Vagina (tissue), 2 donors: ENCODE results near the gene LRRC56. TPM values are rescaled to one million over a fixed set of nuclear protein-coding genes. Genes with fewer than 3 reads are reported as not detected.

Experiments used
- DNase-seq, 2 donors: peaks; one replicate each; pipeline ENCODE4 v3.0.0-alpha.2; 2017; ENCODE audit errors: extremely low spot score in 2 of 2
- H3K27ac ChIP-seq: fragments of 200-600 bp; sonication (generic); one replicate; pipeline ENCODE4 v1.5.1; 2019
- H3K27me3 ChIP-seq: fragments of 200-600 bp; sonication (generic); one replicate; pipeline ENCODE4 v1.5.1; 2019
- H3K36me3 ChIP-seq, 2 donors: fragments of 200-600 bp; sonication (generic); one replicate each; pipeline ENCODE4 v1.5.1; 2017 to 2019
- H3K4me1 ChIP-seq: fragments of 200-600 bp; sonication (generic); one replicate; pipeline ENCODE4 v1.5.1; 2019
- H3K4me3 ChIP-seq, 2 donors: fragments of 200-600 bp; sonication (generic); 1 replicate in 1 of 2; 2 replicates in 1 of 2; pipeline ENCODE4 v1.5.1; 2016 to 2019
- H3K9me3 ChIP-seq: fragments of 200-600 bp; sonication (generic); one replicate; pipeline ENCODE4 v1.5.1; 2019
- CTCF ChIP-seq, 3 experiments: fragments of 450-650 bp in 2 of 3; fragments of 200-600 bp in 1 of 3; sonication (generic) in 1 of 3; IDR thresholded peaks; one replicate each; pipeline ENCODE4 v1.5.1; 2017 to 2019; ENCODE audit warnings: antibody characterized with exemption in 3 of 3, mild to moderate bottlenecking in 2 of 3, moderate library complexity in 2 of 3
- POLR2A ChIP-seq, 2 donors: fragments of 450-650 bp; IDR thresholded peaks; one replicate each; pipeline ENCODE4 v1.6.1; 2017; ENCODE audit warnings: antibody characterized with exemption in 2 of 2, mild to moderate bottlenecking in 2 of 2, moderate library complexity in 2 of 2
- POLR2AphosphoS5 ChIP-seq, 2 donors: sonication (generic); formaldehyde crosslinking; IDR thresholded peaks; one replicate each; pipeline ENCODE4 v1.9.0; 2017; ENCODE audit warnings: antibody characterized with exemption in 2 of 2, mild to moderate bottlenecking in 2 of 2, low read depth in 1 of 2; ENCODE audit not compliant: insufficient read depth in 1 of 2
- intact Hi-C: fragments of 100-400 bp; cut with DNase I; formaldehyde crosslinking; loops from one replicate; pipeline ENCODE4 v1.15.1; 2023
- total RNA-seq: library from RNA; depleted of rRNA; stranded (reverse); fragments of >200 nt; gene quantifications from one replicate; pipeline ENCODE4 v1.2.3, GENCODE V29; 2016

Gene LRRC56
- total RNA-seq, 1 donor from 2014 or later: 0.49 TPM

GRCh38 chr11:492427-493226 lies 44.7 kb upstream of the LRRC56 start:
- intact Hi-C loops: no loop called here
- Histone ChIP-seq H3K27ac (no peak overlapping the region), H3K4me3 (no peak overlapping the region), H3K9me3 (no peaks in the 10 kb centered on the region), H3K27me3 (no peaks in the 10 kb centered on the region), H3K36me3 (peaks cover 0 to 48% of the 10 kb centered on the region in 2 donors), H3K4me1 (no peaks in the 10 kb centered on the region)
- DNase-seq: no peak
- TF ChIP-seq POLR2A (IDR thresholded peaks at IDR 0.05) (no peak), POLR2AphosphoS5 (IDR thresholded peaks at IDR 0.05; ENCODE audit: insufficient read depth in 1 of 2, low read depth in 1 of 2) (no peak), CTCF (IDR thresholded peaks at IDR 0.05) (no peak)

- peaks cover 4 to 71% of the 10 kb centered on the region in 2 donors for H3K36me3 ChIP-seq
- no peaks in the 10 kb centered on the region for H3K4me1 ChIP-seq
- DNase-seq: no peak
- no peaks in the 10 kb centered on the region for H3K27me3 ChIP-seq
- H3K4me3 ChIP-seq: no peak overlapping the region
- no peak overlapping the region for H3K27ac ChIP-seq
- intact Hi-C loops: no loop called here
- no peak for TF ChIP-seq CTCF (IDR thresholded peaks at IDR 0.05)
- no peak for TF ChIP-seq POLR2AphosphoS5 (IDR thresholded peaks at IDR 0.05; ENCODE audit: insufficient read depth in 1 of 2, low read depth in 1 of 2)
- TF ChIP-seq POLR2A (IDR thresholded peaks at IDR 0.05): no peak
- no peaks in the 10 kb centered on the region for H3K9me3 ChIP-seq
Measured at GRCh38 chr11:494761-495536, 42.4 kb upstream of the LRRC56 start.

- H3K36me3 ChIP-seq: peaks cover 4 to 77% of the 10 kb centered on the region in 2 donors
- intact Hi-C loops: no loop called here
Measured at GRCh38 chr11:495537-495931, 41.8 kb upstream of the LRRC56 start.

GRCh38 chr11:496834-497564 lies 40.3 kb upstream of the LRRC56 start:
- peaks cover 4 to 91% of the 10 kb centered on the region in 2 donors for H3K36me3 ChIP-seq
- no peak for TF ChIP-seq POLR2AphosphoS5 (IDR thresholded peaks at IDR 0.05; ENCODE audit: insufficient read depth in 1 of 2, low read depth in 1 of 2)
- TF ChIP-seq CTCF (IDR thresholded peaks at IDR 0.05): no peak
- TF ChIP-seq POLR2A (IDR thresholded peaks at IDR 0.05): no peak
- H3K27ac ChIP-seq: no peak overlapping the region
- no peak overlapping the region for H3K4me3 ChIP-seq
- H3K27me3 ChIP-seq: no peaks in the 10 kb centered on the region
- intact Hi-C loops: no loop called here
- DNase-seq: no peak
- peaks cover under 1% of the 10 kb centered on the region for H3K4me1 ChIP-seq
- H3K9me3 ChIP-seq: no peaks in the 10 kb centered on the region

More at GRCh38 chr11:495537-495931, 41.8 kb upstream of the LRRC56 start:
- Histone ChIP-seq H3K27me3 (no peaks in the 10 kb centered on the region), H3K9me3 (no peaks in the 10 kb centered on the region), H3K4me1 (no peaks in the 10 kb centered on the region), H3K4me3 (no peak overlapping the region), H3K27ac (no peak overlapping the region)
- TF ChIP-seq POLR2AphosphoS5 (IDR thresholded peaks at IDR 0.05; ENCODE audit: insufficient read depth in 1 of 2, low read depth in 1 of 2) (no peak), CTCF (IDR thresholded peaks at IDR 0.05) (no peak), POLR2A (IDR thresholded peaks at IDR 0.05) (no peak)
- DNase-seq: no peak
